HEK293T (cell line): ENCODE data around the gene ZNF692.

ENCODE experiments used
- CTCF ChIA-PET: fragments of 350-600 bp; formaldehyde crosslinking; extraction: SDS; loops from one replicate; lab custom pipeline; 2021; ENCODE audit warnings: antibody characterized with exemption, inconsistent platforms; lab: Yijun Ruan, JAX
- POLR2A ChIA-PET: fragments of 350-600 bp; formaldehyde crosslinking; extraction: SDS; loops from one replicate; lab custom pipeline; 2020; ENCODE audit warnings: antibody characterized with exemption, inconsistent platforms; lab: Yijun Ruan, JAX
- DNase-seq: peaks from one replicate; pipeline ENCODE4 v3.0.0; 2012; ENCODE audit warnings: mixed read lengths; ENCODE audit errors: extremely low spot score
- ARNT ChIP-seq: fragments of 450-650 bp; IDR thresholded peaks from 2 replicates; pipeline ENCODE4 v1.6.1; 2017; ENCODE audit warnings: mild to moderate bottlenecking
- BHLHE40 ChIP-seq: fragments of 450-650 bp; IDR thresholded peaks from 2 replicates; pipeline ENCODE4 v1.6.1; 2016; ENCODE audit warnings: mild to moderate bottlenecking, moderate library complexity, borderline replicate concordance
- CTBP1 ChIP-seq: fragments of 450-650 bp; IDR thresholded peaks from 2 replicates; pipeline ENCODE4 v1.6.1; 2016; ENCODE audit warnings: borderline replicate concordance
- ELF4 ChIP-seq: fragments of 450-650 bp; IDR thresholded peaks from 2 replicates; pipeline ENCODE4 v1.6.1; 2017; ENCODE audit warnings: antibody characterized with exemption
- FOXA1 ChIP-seq: fragments of 450-650 bp; IDR thresholded peaks from 2 replicates; pipeline ENCODE4 v1.6.1; 2016; ENCODE audit warnings: mild to moderate bottlenecking
- FOXK2 ChIP-seq: fragments of 450-650 bp; IDR thresholded peaks from 2 replicates; pipeline ENCODE4 v1.6.1; 2016; ENCODE audit warnings: mild to moderate bottlenecking
- FOXM1 ChIP-seq: fragments of 450-650 bp; IDR thresholded peaks from 2 replicates; pipeline ENCODE4 v1.6.1; 2017; ENCODE audit warnings: mild to moderate bottlenecking, borderline replicate concordance
- HDGF ChIP-seq: fragments of 450-650 bp; IDR thresholded peaks from 2 replicates; pipeline ENCODE4 v1.6.1; 2017; ENCODE audit warnings: antibody characterized with exemption, borderline replicate concordance
- L3MBTL2 ChIP-seq: fragments of 450-650 bp; conservative IDR thresholded peaks from 2 replicates; pipeline ENCODE4 v1.6.1; 2016; ENCODE audit warnings: mild to moderate bottlenecking
- LEF1 ChIP-seq: fragments of 450-650 bp; IDR thresholded peaks from 2 replicates; pipeline ENCODE4 v1.6.1; 2017; ENCODE audit warnings: mild to moderate bottlenecking, borderline replicate concordance
- NFRKB ChIP-seq: fragments of 450-650 bp; IDR thresholded peaks from 2 replicates; pipeline ENCODE4 v1.6.1; 2016; ENCODE audit warnings: mild to moderate bottlenecking, moderate library complexity
- SP1 ChIP-seq: fragments of 450-650 bp; IDR thresholded peaks from 2 replicates; pipeline ENCODE4 v1.6.1; 2017
- SUZ12 ChIP-seq: fragments of 450-650 bp; IDR thresholded peaks from 2 replicates; pipeline ENCODE4 v1.6.1; 2016; ENCODE audit warnings: mild to moderate bottlenecking
- TARDBP ChIP-seq: fragments of 450-650 bp; IDR thresholded peaks from 2 replicates; pipeline ENCODE4 v1.6.1; 2016
- ZNF384 ChIP-seq: fragments of 450-650 bp; IDR thresholded peaks from 2 replicates; pipeline ENCODE4 v1.6.1; 2016
- TF ChIP-seq, protein P1 (sequence below): fragments of 450-650 bp; IDR thresholded peaks from 2 replicates; pipeline ENCODE4 v1.6.1; 2016

ZNF692 gene

DNA sequence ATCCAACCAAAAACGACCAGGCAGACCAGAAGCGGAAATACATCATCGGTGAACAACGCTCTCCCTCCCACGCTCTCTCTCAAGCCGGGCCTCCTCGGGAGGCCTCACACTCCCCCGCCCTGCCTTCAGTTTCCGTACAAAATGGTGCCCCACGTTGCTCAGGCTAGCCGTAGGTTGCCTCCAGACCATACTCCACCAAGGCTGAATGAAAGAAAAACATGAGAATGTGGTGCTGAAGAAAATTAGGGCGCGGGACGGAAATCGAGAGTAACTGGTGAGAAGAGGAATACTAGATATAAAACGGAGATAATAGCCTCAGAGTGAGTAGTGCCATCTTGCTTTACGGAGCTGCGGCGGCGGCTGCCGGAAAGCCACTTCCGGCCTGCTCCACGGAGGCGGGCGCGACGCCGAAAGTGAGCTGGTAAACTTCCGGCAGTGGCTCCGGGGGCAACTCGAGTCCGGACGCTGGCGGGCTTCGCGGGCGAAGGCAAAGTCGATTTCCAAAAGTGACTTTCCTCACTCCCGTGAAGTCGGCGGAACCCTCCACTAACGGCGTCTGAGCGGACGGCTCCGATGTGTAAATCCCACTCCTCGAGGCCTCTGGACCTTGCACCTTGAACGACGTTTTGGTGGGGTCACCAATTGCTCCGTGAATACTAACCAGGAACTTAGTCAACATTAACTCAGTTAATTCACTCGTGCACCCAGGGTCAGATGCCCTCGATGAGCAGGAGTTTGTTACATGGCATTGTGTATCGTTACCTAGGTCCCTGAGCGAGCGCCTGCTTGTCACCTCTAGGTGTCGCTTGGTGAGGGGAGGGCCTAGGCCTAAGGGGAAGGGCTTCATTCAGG is 32.8 kb downstream of the ZNF692 start, which contains the start of gene SH3BP5L:
Gene SH3BP5L (minus strand): TSS at position 7 of the 852 bp plus-strand sequence. CDS start 980 bp downstream, outside the sequence.
- ChIA-PET POLR2A (interaction anchor here (1.0 kb wide), 2 partner anchors 12 to 13 kb away, joined by 3 to 13 read pairs; partner anchors contain the start of gene ZNF672), CTCF (no interaction called here)
- TF ChIP-seq FOXK2: no peak
- TF ChIP-seq FOXM1: no peak
- TF ChIP-seq LEF1: no peak
- TF ChIP-seq SP1: no peak
- peak; percentile 65 for TF ChIP-seq L3MBTL2
- TF ChIP-seq BHLHE40: no peak
- no peak for TF ChIP-seq ZNF384
- peak; percentile 46; the same call in 1 of the 2 replicates for TF ChIP-seq ELF4
- no peak for TF ChIP-seq HDGF
- DNase-seq: peak; percentile 87

DNA sequence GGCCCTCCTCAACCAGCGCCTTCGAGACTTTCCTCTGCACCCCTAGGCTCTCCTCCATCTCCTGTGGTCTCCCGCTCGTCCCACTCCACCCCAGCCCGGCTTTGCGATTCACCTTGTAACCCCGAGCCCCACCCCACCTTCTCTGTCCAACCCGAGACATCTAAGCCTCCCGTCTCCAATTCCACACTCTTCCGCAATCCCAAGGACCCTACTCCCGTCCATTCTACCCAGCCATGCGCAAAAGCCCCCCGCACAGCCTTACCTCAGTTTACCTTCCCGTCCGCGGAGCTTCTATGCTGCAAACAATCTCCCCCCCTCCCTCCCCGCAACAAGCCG is 33.3 kb downstream of the ZNF692 start:
- DNase-seq: no peak
- POLR2A ChIA-PET: interaction anchor here (1.0 kb wide), 2 partner anchors 12 kb away, joined by 3 to 13 read pairs; partner anchors contain the start of gene ZNF672
- CTCF ChIA-PET: no interaction called here
- TF ChIP-seq BHLHE40 (no peak), ELF4 (no peak), NFRKB (no peak), ZNF384 (no peak), SP1 (no peak), L3MBTL2 (no peak), ARNT (no peak), CTBP1 (no peak), HDGF (no peak), TARDBP (no peak)
- TF ChIP-seq, protein P1, sequence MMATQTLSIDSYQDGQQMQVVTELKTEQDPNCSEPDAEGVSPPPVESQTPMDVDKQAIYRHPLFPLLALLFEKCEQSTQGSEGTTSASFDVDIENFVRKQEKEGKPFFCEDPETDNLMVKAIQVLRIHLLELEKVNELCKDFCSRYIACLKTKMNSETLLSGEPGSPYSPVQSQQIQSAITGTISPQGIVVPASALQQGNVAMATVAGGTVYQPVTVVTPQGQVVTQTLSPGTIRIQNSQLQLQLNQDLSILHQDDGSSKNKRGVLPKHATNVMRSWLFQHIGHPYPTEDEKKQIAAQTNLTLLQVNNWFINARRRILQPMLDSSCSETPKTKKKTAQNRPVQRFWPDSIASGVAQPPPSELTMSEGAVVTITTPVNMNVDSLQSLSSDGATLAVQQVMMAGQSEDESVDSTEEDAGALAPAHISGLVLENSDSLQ: no peak

DNA sequence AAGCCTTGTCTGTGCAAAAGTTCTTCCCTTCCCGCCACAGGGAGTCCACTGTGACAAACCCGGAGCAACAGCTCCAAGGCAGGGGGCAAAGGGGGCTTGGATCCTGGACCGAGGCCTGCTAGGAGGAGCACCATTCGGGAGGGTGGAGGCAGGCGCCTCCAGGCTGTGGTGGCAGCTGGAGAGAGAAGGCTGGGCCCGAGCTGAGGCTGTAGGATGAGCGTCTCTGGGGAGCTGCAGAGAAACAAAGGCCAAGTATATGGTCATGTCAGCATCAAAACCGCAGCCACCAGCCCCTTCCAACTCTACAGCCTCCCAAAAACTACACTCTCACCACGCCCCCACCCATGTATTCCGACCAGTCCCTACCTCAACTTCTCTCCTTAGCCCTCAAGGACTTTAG is 33.7 kb downstream of the ZNF692 start:
- DNase-seq: no peak
- CTCF ChIA-PET: no interaction called here
- POLR2A ChIA-PET: no interaction called here
- TF ChIP-seq NFRKB (no peak), BHLHE40 (no peak), ELF4 (no peak), LEF1 (no peak), FOXM1 (no peak), ZNF384 (no peak), SP1 (no peak), HDGF (no peak), ARNT (no peak), SUZ12 (no peak), TARDBP (no peak), L3MBTL2 (no peak), CTBP1 (no peak)

DNA sequence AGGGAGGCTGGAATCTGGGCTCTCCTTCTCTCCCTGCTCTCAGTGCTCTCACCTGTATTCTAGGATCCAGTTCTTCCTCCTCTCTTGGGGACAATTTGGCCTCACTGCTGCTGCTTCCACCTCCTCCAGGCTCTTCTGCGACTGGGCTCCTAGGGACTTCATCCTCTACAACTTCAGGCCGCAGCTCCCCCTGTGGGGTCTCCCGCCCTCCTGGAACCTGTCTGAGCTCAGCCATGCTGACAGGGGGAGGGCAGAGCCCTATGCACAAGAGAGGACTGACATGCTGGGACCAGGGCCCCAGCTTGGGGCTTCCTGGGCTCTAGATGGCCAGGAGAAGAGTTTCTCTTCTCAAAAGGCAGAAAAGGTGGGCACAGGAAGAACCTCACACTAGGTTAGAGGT is 34.2 kb downstream of the ZNF692 start:
- no peak for TF ChIP-seq FOXM1
- ChIA-PET POLR2A (no interaction called here), CTCF (no interaction called here)
- no peak for DNase-seq

DNA sequence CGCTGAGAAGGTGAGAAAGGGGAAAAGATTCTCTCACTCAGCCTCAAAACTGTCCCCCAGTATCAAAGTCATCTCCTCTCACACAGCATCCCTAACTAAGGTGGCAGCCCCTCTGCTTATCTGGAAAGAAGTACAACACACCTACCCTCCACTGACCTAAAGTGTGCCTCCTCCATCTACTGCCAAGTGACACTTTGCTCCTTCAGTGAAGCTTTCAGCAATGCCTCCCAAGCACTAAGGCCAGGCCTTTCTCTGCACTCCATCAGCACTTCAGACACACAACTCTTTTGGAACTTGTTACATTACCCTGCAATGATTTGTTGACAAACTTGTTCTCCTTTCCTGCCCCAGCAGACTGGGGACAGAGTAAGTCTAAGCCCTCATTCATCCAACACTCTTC is 34.6 kb downstream of the ZNF692 start:
- CTCF ChIA-PET: no interaction called here
- DNase-seq: no peak
- POLR2A ChIA-PET: no interaction called here
- TF ChIP-seq ELF4 (no peak), LEF1 (no peak), FOXA1 (no peak), SP1 (no peak), CTBP1 (no peak), BHLHE40 (no peak), SUZ12 (no peak), HDGF (no peak), ARNT (no peak), ZNF384 (no peak), TARDBP (no peak)
- TF ChIP-seq, protein P1: no peak

DNA sequence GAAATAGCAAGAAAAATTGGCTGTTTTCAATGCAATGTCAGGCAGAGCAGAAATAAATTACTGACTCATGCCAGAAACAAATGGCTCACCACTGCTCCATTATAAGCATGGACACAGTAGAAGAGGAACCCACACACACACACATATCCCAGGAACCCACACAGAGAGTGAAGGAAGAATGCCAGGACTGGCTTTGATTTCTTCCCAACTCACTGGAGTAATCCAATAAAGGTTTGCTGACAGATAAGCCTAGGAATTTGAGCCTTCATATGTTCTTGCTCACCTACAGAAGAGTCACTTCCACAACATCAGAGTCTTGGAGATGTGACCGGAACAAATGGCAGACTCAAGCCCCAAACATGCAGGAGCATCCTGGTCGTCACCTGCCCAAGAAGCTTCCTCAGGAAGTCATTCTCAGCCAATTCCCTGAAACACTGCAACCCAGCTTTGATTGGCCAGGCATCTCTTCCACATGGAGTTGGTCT is 35.3 kb downstream of the ZNF692 start:
- TF ChIP-seq LEF1: no peak
- TF ChIP-seq TARDBP: no peak
- no peak for TF ChIP-seq ELF4
- no peak for TF ChIP-seq ZNF384
- no peak for TF ChIP-seq SUZ12
- CTCF ChIA-PET: no interaction called here
- POLR2A ChIA-PET: no interaction called here
- no peak for DNase-seq
